HL-60/S4 treated with retinoic acid at 250 ng/mL for 4 days and 3 days (cell line): ENCODE measurements around the gene KRT6A.

ENCODE experiments used
- in situ Hi-C: fragments of 300-500 bp; cut with MboI; formaldehyde crosslinking; loops from 2 replicates; pipeline ENCODE4 v1.7.0; 2022; ENCODE audit warnings: low sequenced_read_pairs

Gene KRT6A

GRCh38 chr12:52438305-52439301, 54.5 kb downstream of the KRT6A start:
- in situ Hi-C loops: no loop called here

GRCh38 chr12:52437508-52437907, 55.5 kb downstream of the KRT6A start:
- in situ Hi-C loops: no loop called here
